ENCODE measurements around the gene ART1.

DNA sequence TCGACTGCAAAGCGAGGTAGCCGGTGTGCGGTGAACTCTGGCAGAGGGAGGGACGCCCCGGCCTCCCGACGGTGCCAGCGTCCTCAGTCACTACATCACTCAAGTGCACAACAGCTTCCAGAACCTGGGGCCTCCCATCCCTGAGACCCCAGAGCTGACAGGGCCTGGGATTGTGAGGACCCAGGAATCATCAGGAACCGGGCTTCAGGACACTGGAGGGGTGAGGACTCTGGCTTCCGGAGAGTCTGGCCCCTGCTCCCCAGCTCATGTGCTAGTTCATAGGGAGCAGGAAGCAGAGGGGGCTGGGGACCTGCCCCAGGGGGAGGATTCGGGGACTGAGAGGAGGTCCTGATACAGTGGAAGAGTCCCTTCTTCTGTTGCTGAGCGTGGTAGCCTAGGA is 7.7 kb upstream of the ART1 start:
- no peak for TF ChIP-seq CTCF (IDR thresholded peaks at IDR 0.05)
- no peak for TF ChIP-seq POLR2A (IDR thresholded peaks at IDR 0.05)
